SU-DHL-6 (cell line): ENCODE measurements around the gene FAM124A.

ENCODE experiments used
- H2AFZ ChIP-seq: fragments of 200-600 bp; sonication (generic); 2 replicates; pipeline ENCODE4 v1.6.1; 2014; ENCODE audit warnings: low read depth, mild to moderate bottlenecking, moderate library complexity, mixed read lengths, antibody characterized with exemption, low read length; ENCODE audit not compliant: severe bottlenecking
- H3F3A ChIP-seq: fragments of 200-600 bp; shearing (Covaris generic); 2 replicates; pipeline ENCODE4 v1.6.0; 2016; ENCODE audit warnings: antibody characterized with exemption, mild to moderate bottlenecking; ENCODE audit not compliant: insufficient read depth
- H3K27ac ChIP-seq: fragments of 200-600 bp; sonication (generic); 2 replicates; pipeline ENCODE4 v1.5.1; 2016; ENCODE audit warnings: low read depth, mild to moderate bottlenecking, low read length, moderate library complexity, mixed read lengths
- H3K27me3 ChIP-seq: fragments of 200-600 bp; sonication (generic), shearing (Covaris generic); 2 replicates; pipeline ENCODE4 v1.6.0; 2014; ENCODE audit warnings: mild to moderate bottlenecking, low read length
- H3K36me3 ChIP-seq: fragments of 200-600 bp; sonication (generic); 2 replicates; pipeline ENCODE4 v1.6.1; 2014; ENCODE audit warnings: mild to moderate bottlenecking, low read length, mixed read lengths
- H3K4me2 ChIP-seq: fragments of 300-600, 200-600 bp; shearing (Covaris generic), sonication (generic); 2 replicates; pipeline ENCODE4 v1.6.0; 2014; ENCODE audit warnings: low read length, low read depth, mild to moderate bottlenecking; ENCODE audit not compliant: poor library complexity, severe bottlenecking
- H3K4me3 ChIP-seq: fragments of 200-600 bp; sonication (generic); 2 replicates; pipeline ENCODE4 v1.5.1; 2014; ENCODE audit warnings: antibody characterized with exemption, low read length, mild to moderate bottlenecking, mixed read lengths; ENCODE audit not compliant: insufficient read depth, poor library complexity, severe bottlenecking
- H3K79me2 ChIP-seq: fragments of 200-600 bp; sonication (generic); 2 replicates; pipeline ENCODE4 v1.6.1; 2014; ENCODE audit warnings: mild to moderate bottlenecking, low read length, moderate library complexity; ENCODE audit not compliant: insufficient read depth
- H3K9ac ChIP-seq: fragments of 200-600 bp; sonication (generic); 2 replicates; pipeline ENCODE4 v1.7.0; 2014; ENCODE audit warnings: mild to moderate bottlenecking, low read length
- H3K9me2 ChIP-seq: fragments of 200-600 bp; sonication (generic); replicated peaks from 2 replicates; pipeline ENCODE4 v1.6.1; 2014; ENCODE audit warnings: low read length; ENCODE audit not compliant: insufficient read depth
- H3K9me3 ChIP-seq: fragments of 200-600 bp; sonication (generic); 2 replicates; pipeline ENCODE4 v1.6.1; 2014; ENCODE audit warnings: low read length, mixed read lengths; ENCODE audit not compliant: insufficient read depth
- H4K20me1 ChIP-seq: fragments of 200-600 bp; sonication (generic); 2 replicates; pipeline ENCODE4 v1.6.1; 2014; ENCODE audit warnings: low read depth, mild to moderate bottlenecking, antibody characterized with exemption, low read length, moderate library complexity, mixed read lengths
- CTCF ChIP-seq: fragments of 200-600 bp; sonication (generic); IDR thresholded peaks from one replicate; pipeline ENCODE4 v1.5.1; 2017; ENCODE audit warnings: antibody characterized with exemption, mild to moderate bottlenecking, low read length, moderate library complexity; ENCODE audit not compliant: insufficient read depth, poor library complexity, severe bottlenecking
- EZH2phosphoT487 ChIP-seq: fragments of 200-600 bp; sonication (generic), shearing (Covaris generic); conservative IDR thresholded peaks from 2 replicates; pipeline ENCODE4 v1.6.1; 2018; ENCODE audit warnings: mild to moderate bottlenecking, antibody characterized with exemption, low read length, moderate library complexity, mixed read lengths

The FAM124A gene

GRCh38 chr13:51333421-51333820 lies 111.2 kb downstream of the FAM124A start:
- no peak overlapping the region for H3K9ac ChIP-seq
- H3K27ac ChIP-seq: no peak overlapping the region
- no peak for TF ChIP-seq EZH2phosphoT487
- TF ChIP-seq CTCF: no peak
- H3K9me3 ChIP-seq: no peaks in the 10 kb centered on the region
- H3F3A ChIP-seq: no peaks in the 10 kb centered on the region
- H3K4me2 ChIP-seq: no peak overlapping the region
- H4K20me1 ChIP-seq: no peaks in the 10 kb centered on the region
- H2AFZ ChIP-seq: no peak overlapping the region
- H3K36me3 ChIP-seq: no peaks in the 10 kb centered on the region
- no peaks in the 10 kb centered on the region for H3K27me3 ChIP-seq
- H3K79me2 ChIP-seq: no peaks in the 10 kb centered on the region
- H3K4me3 ChIP-seq: no peak overlapping the region
- H3K9me2 ChIP-seq: no peaks in the 10 kb centered on the region

- H3K27ac ChIP-seq: no peak overlapping the region
- H3K36me3 ChIP-seq: no peaks in the 10 kb centered on the region
- H3K4me3 ChIP-seq: no peak overlapping the region
- no peaks in the 10 kb centered on the region for H3K27me3 ChIP-seq
- TF ChIP-seq CTCF (no peak), EZH2phosphoT487 (no peak)
- no peaks in the 10 kb centered on the region for H3K79me2 ChIP-seq
- H4K20me1 ChIP-seq: no peaks in the 10 kb centered on the region
- H2AFZ ChIP-seq: no peak overlapping the region
- H3K9ac ChIP-seq: no peak overlapping the region
- H3F3A ChIP-seq: no peaks in the 10 kb centered on the region
- H3K9me3 ChIP-seq: no peaks in the 10 kb centered on the region
- no peaks in the 10 kb centered on the region for H3K9me2 ChIP-seq
- no peak overlapping the region for H3K4me2 ChIP-seq
Measured at GRCh38 chr13:51333826-51334225, 111.6 kb downstream of the FAM124A start.
